SK-N-SH (cell line): Measurements from ENCODE around the gene LYPD5. TPM values are rescaled to one million over a fixed set of nuclear protein-coding genes. Genes with fewer than 3 reads are reported as not detected.

Source experiments
- CTCF ChIA-PET: fragments of 300-600, 350-600 bp; formaldehyde crosslinking; extraction: SDS; loops from one replicate; lab custom pipeline; 2021; lab: Yijun Ruan, JAX
- POLR2A ChIA-PET: fragments of 350-600 bp; sonication (Branson Sonifier 250); formaldehyde crosslinking; extraction: SDS; loops from one replicate; lab custom pipeline; 2020; ENCODE audit warnings: antibody characterized with exemption, inconsistent platforms; lab: Yijun Ruan, JAX
- DNase-seq: peaks from one replicate; pipeline ENCODE4 v3.0.0; 2012
- H2AFZ ChIP-seq: fragments of 200-600 bp; sonication (generic); 2 replicates; pipeline ENCODE4 v1.8.1; 2016; ENCODE audit warnings: antibody characterized with exemption, mild to moderate bottlenecking, low read depth
- H3F3A ChIP-seq: fragments of 200-600 bp; sonication (generic); replicated peaks from 2 replicates; pipeline ENCODE3; 2016; ENCODE audit warnings: antibody characterized with exemption, mild to moderate bottlenecking; ENCODE audit not compliant: insufficient read depth
- H3K27ac ChIP-seq, 2 experiments: fragments of 200-500 bp in 1 of 2; fragments of 200-600 bp in 1 of 2; sonication (Bioruptor generic) in 1 of 2; sonication (generic), shearing (Covaris generic) in 1 of 2; 2 replicates each; pipeline versions ENCODE4 v1.5.1 to v1.6.1; 2014 to 2016; ENCODE audit warnings: low read depth in 2 of 2, inconsistent platforms in 1 of 2, low read length in 1 of 2, mild to moderate bottlenecking in 1 of 2, mixed read lengths in 1 of 2
- H3K27me3 ChIP-seq: fragments of 200-600 bp; sonication (generic), shearing (Covaris generic); 2 replicates; pipeline ENCODE4 v1.6.1; 2016; ENCODE audit warnings: mixed run types; ENCODE audit not compliant: insufficient read depth
- H3K36me3 ChIP-seq, 2 experiments: fragments of 200-500 bp in 1 of 2; fragments of 200-600 bp in 1 of 2; sonication (Bioruptor generic) in 1 of 2; sonication (generic) in 1 of 2; replicated peaks in 1 of 2; 2 replicates each; pipeline versions ENCODE3 to v1.5.1; 2014 to 2016; ENCODE audit warnings: low read length in 1 of 2, mild to moderate bottlenecking in 1 of 2; ENCODE audit not compliant: insufficient read depth in 2 of 2, control insufficient read depth in 1 of 2
- H3K4me1 ChIP-seq, 2 experiments: fragments of 200-500 bp in 1 of 2; fragments of 200-600 bp in 1 of 2; sonication (Bioruptor generic) in 1 of 2; sonication (generic), shearing (Covaris generic) in 1 of 2; 2 replicates each; pipeline versions ENCODE4 v1.5.1 to v1.6.1; 2014 to 2016; ENCODE audit warnings: low read depth in 1 of 2, low read length in 1 of 2, mixed run types in 1 of 2; ENCODE audit not compliant: insufficient read depth in 2 of 2, control insufficient read depth in 1 of 2
- H3K4me2 ChIP-seq: fragments of 200-600 bp; sonication (generic), shearing (Covaris generic); 2 replicates; pipeline ENCODE4 v1.6.1; 2017; ENCODE audit warnings: mixed run types
- H3K4me3 ChIP-seq, 2 experiments: fragments of 200-500 bp in 1 of 2; fragments of 200-600 bp in 1 of 2; sonication (Bioruptor generic) in 1 of 2; sonication (generic), shearing (Covaris generic) in 1 of 2; 2 replicates each; pipeline versions ENCODE4 v1.5.1 to v1.8.1; 2014 to 2016; ENCODE audit warnings: low read depth in 2 of 2, inconsistent platforms in 1 of 2, low read length in 1 of 2, mild to moderate bottlenecking in 1 of 2, mixed read lengths in 1 of 2, moderate library complexity in 1 of 2
- H3K79me2 ChIP-seq: fragments of 200-600 bp; sonication (generic); 2 replicates; pipeline ENCODE4 v1.8.1; 2017; ENCODE audit warnings: mild to moderate bottlenecking; ENCODE audit not compliant: insufficient read depth
- H3K9ac ChIP-seq: fragments of 200-600 bp; sonication (generic); 2 replicates; pipeline ENCODE4 v1.6.1; 2017; ENCODE audit warnings: mixed run types
- H3K9me2 ChIP-seq: fragments of 200-600 bp; sonication (generic); 2 replicates; pipeline ENCODE4 v1.6.1; 2017; ENCODE audit warnings: mixed run types
- H3K9me3 ChIP-seq: fragments of 200-600 bp; sonication (generic); 2 replicates; pipeline ENCODE4 v1.6.1; 2017; ENCODE audit warnings: mixed run types, mild to moderate bottlenecking, moderate library complexity
- H4K20me1 ChIP-seq: fragments of 200-600 bp; sonication (generic); 2 replicates; pipeline ENCODE4 v1.6.1; 2017; ENCODE audit warnings: mild to moderate bottlenecking, mixed run types; ENCODE audit not compliant: insufficient read depth
- CTCF ChIP-seq: fragments of 200-600 bp; sonication (generic); IDR thresholded peaks from 2 replicates; pipeline ENCODE4 v1.6.1; 2017; ENCODE audit warnings: antibody characterized with exemption, mild to moderate bottlenecking, moderate library complexity
- ELF1 ChIP-seq: IDR thresholded peaks from 2 replicates; pipeline ENCODE4 v1.4.0; 2012
- EP300 ChIP-seq, 2 experiments: IDR thresholded peaks; 2 replicates each; pipeline versions ENCODE4 v1.4.0 to v1.6.1; 2012; ENCODE audit warnings: borderline replicate concordance in 1 of 2, low read depth in 1 of 2, low read length in 1 of 2
- EZH2phosphoT487 ChIP-seq: fragments of 200-600 bp; sonication (generic); IDR thresholded peaks from 2 replicates; pipeline ENCODE4 v1.6.1; 2017; ENCODE audit warnings: low read depth, mixed run types, mild to moderate bottlenecking, antibody characterized with exemption, moderate library complexity, borderline replicate concordance
- FOSL2 ChIP-seq: IDR thresholded peaks from 2 replicates; pipeline ENCODE4 v1.4.0; 2012; ENCODE audit warnings: low read depth, mild to moderate bottlenecking, moderate library complexity, borderline replicate concordance
- MAX ChIP-seq: IDR thresholded peaks from 2 replicates; pipeline ENCODE4 v1.4.0; 2012; ENCODE audit warnings: low read depth
- MXI1 ChIP-seq: IDR thresholded peaks from 2 replicates; pipeline ENCODE4 v1.6.1; 2012; ENCODE audit warnings: mild to moderate bottlenecking, low read depth, low read length, improper control_type of control experiment
- NRF1 ChIP-seq: IDR thresholded peaks from 2 replicates; pipeline ENCODE4 v1.6.1; 2012; ENCODE audit warnings: low read depth, mild to moderate bottlenecking, low read length
- RCOR1 ChIP-seq: fragments of 150-350 bp; IDR thresholded peaks from 2 replicates; pipeline ENCODE4 v1.6.1; 2017; ENCODE audit warnings: antibody characterized with exemption, low read length
- RFX5 ChIP-seq: IDR thresholded peaks from 2 replicates; pipeline ENCODE4 v1.6.1; 2012; ENCODE audit warnings: mild to moderate bottlenecking, improper control_type of control experiment, low read length
- TCF12 ChIP-seq: IDR thresholded peaks from 2 replicates; pipeline ENCODE4 v1.4.0; 2012
- USF1 ChIP-seq: IDR thresholded peaks from 2 replicates; pipeline ENCODE4 v1.4.0; 2012; ENCODE audit warnings: low read depth, borderline replicate concordance
- USF2 ChIP-seq: fragments of 150-350 bp; IDR thresholded peaks from 2 replicates; pipeline ENCODE4 v1.6.1; 2017; ENCODE audit warnings: antibody characterized with exemption, low read length, low read depth, borderline replicate concordance
- ZBTB33 ChIP-seq: IDR thresholded peaks from 2 replicates; pipeline ENCODE4 v1.4.0; 2012; ENCODE audit warnings: low read depth, borderline replicate concordance
- WGBS: methylation state at CpG from one replicate; pipeline ENCODE4 v1.1.6; 2017; ENCODE audit warnings: low lambda C conversion rate; 5-methylcytosine and 5-hydroxymethylcytosine counted together
- polyA plus RNA-seq, 3 experiments: library from polyadenylated mRNA; depleted of rRNA; stranded (reverse); fragments of >200 nt; gene quantifications; 2 replicates each; pipeline ENCODE4 v1.2.3, GENCODE V29; 2012

The LYPD5 gene
- polyA plus RNA-seq, 1 of the 3 experiments (the other 2 are of a cell fraction) = 0.13 TPM

GRCh38 chr19:43774103-43774939 lies 27.9 kb downstream of the LYPD5 start:
- H3K4me3 ChIP-seq = no peak overlapping the region
- TF ChIP-seq MAX = no peak
- TF ChIP-seq CTCF = 0 out of 2 replicates have a peak, but pooled peaks have one; percentile 16
- TF ChIP-seq, all 33 proteins: peak for 1
- Histone ChIP-seq H3K9ac (no peak overlapping the region), H3F3A (peaks cover 6% of the 10 kb centered on the region), H3K36me3 (no peaks in the 10 kb centered on the region), H4K20me1 (no peaks in the 10 kb centered on the region), H2AFZ (no peak overlapping the region), H3K9me3 (no peaks in the 10 kb centered on the region), H3K4me1 (peaks cover 11 to 19% of the 10 kb centered on the region in 2 experiments; a peak in 3 of 4 replicates), H3K79me2 (no peaks in the 10 kb centered on the region), H3K27ac (no peak overlapping the region), H3K4me2 (no peak overlapping the region), H3K9me2 (no peaks in the 10 kb centered on the region), H3K27me3 (no peaks in the 10 kb centered on the region)
- DNase-seq = peak; percentile 87
- 84% methylated on average over 24 of the region's 63 CpGs for WGBS
- POLR2A ChIA-PET = interaction anchor here (1.6 kb wide), 1 partner anchor 19 kb away, joined by 5 read pairs; no protein-coding TSS in a partner anchor
- CTCF ChIA-PET = interaction anchor here (0.6 to 7.6 kb wide), 13 partner anchors 7 to 829 kb away, joined by 3 to 62 read pairs (median 5); no protein-coding TSS in a partner anchor

- no peak for TF ChIP-seq NRF1
- no peak for TF ChIP-seq MXI1
- no peak for TF ChIP-seq USF2
- no peak for TF ChIP-seq RFX5
- no peak for TF ChIP-seq USF1
- TF ChIP-seq RCOR1 = no peak
- no peak for TF ChIP-seq CTCF
- no peak for TF ChIP-seq EP300 (IDR thresholded peaks at IDR 0.05; ENCODE audit: borderline replicate concordance in 1 of 2, low read depth in 1 of 2, low read length in 1 of 2)
- no peak for TF ChIP-seq EZH2phosphoT487
- TF ChIP-seq TCF12 = no peak
- TF ChIP-seq FOSL2 = no peak
- no peak for TF ChIP-seq ELF1
- no peak for TF ChIP-seq ZBTB33
- Histone ChIP-seq H4K20me1 (no peaks in the 10 kb centered on the region), H3K27me3 (no peaks in the 10 kb centered on the region), H3K9ac (no peak overlapping the region), H3K4me1 (peaks cover 11 to 19% of the 10 kb centered on the region in 2 experiments; a peak in 3 of 4 replicates), H3K4me3 (no peak overlapping the region), H2AFZ (no peak overlapping the region), H3K36me3 (no peaks in the 10 kb centered on the region), H3K79me2 (no peaks in the 10 kb centered on the region), H3K9me3 (no peaks in the 10 kb centered on the region), H3K4me2 (no peak overlapping the region), H3K27ac (no peak overlapping the region), H3K9me2 (no peaks in the 10 kb centered on the region), H3F3A (peaks cover 6% of the 10 kb centered on the region)
- ChIA-PET POLR2A (no interaction called here), CTCF (interaction anchor here (0.9 to 7.6 kb wide), 7 partner anchors 10 to 174 kb away, joined by 3 to 62 read pairs (median 8); no protein-coding TSS in a partner anchor)
- no peak for DNase-seq
- WGBS = 89% methylated on average over 5 of the region's 5 CpGs
Measured at GRCh38 chr19:43773725-43774102, 28.5 kb downstream of the LYPD5 start.
